DOHH2 (cell line): ENCODE data around the gene ODF2L.
"Not testable (repeated sequence)": the region's sequence is repeated elsewhere in the genome, so short reads cannot be mapped to it uniquely, and the experiment has no call there.

Source experiments
- H3F3A ChIP-seq: fragments of 200-600 bp; sonication (generic), shearing (Covaris generic); 2 replicates; pipeline ENCODE4 v1.6.0; 2016; ENCODE audit warnings: antibody characterized with exemption, mild to moderate bottlenecking; ENCODE audit not compliant: control insufficient read depth, insufficient read depth
- H3K27ac ChIP-seq: fragments of 200-600 bp; sonication (generic); 2 replicates; pipeline ENCODE4 v1.5.1; 2014; ENCODE audit warnings: low read depth, mild to moderate bottlenecking, low read length, moderate library complexity
- H3K27me3 ChIP-seq: fragments of 200-600 bp; sonication (generic); 2 replicates; pipeline ENCODE4 v1.6.1; 2014; ENCODE audit warnings: mild to moderate bottlenecking, low read length, mixed read lengths; ENCODE audit not compliant: control insufficient read depth
- H3K36me3 ChIP-seq: fragments of 200-600 bp; sonication (generic); 2 replicates; pipeline ENCODE4 v1.6.1; 2014; ENCODE audit warnings: mild to moderate bottlenecking, low read length, moderate library complexity, mixed read lengths; ENCODE audit not compliant: control insufficient read depth
- H3K4me1 ChIP-seq: fragments of 200-600 bp; sonication (generic); 2 replicates; pipeline ENCODE4 v1.6.1; 2014; ENCODE audit warnings: mild to moderate bottlenecking, low read length, mixed read lengths; ENCODE audit not compliant: control insufficient read depth
- H3K4me2 ChIP-seq: fragments of 200-600 bp; sonication (generic); 2 replicates; pipeline ENCODE4 v1.6.0; 2014; ENCODE audit warnings: mild to moderate bottlenecking, low read length, moderate library complexity
- H3K4me3 ChIP-seq: fragments of 200-600 bp; sonication (generic); 2 replicates; pipeline ENCODE4 v1.5.1; 2014; ENCODE audit warnings: mild to moderate bottlenecking, low read length, mixed read lengths
- H3K79me2 ChIP-seq: fragments of 200-600 bp; sonication (generic); 2 replicates; pipeline ENCODE4 v1.6.1; 2014; ENCODE audit warnings: mild to moderate bottlenecking, low read length, mixed read lengths; ENCODE audit not compliant: control insufficient read depth
- H3K9me2 ChIP-seq: fragments of 200-600 bp; sonication (generic); replicated peaks from 2 replicates; pipeline ENCODE4 v1.6.1; 2014; ENCODE audit warnings: mild to moderate bottlenecking, low read length, mixed read lengths; ENCODE audit not compliant: control insufficient read depth
- H3K9me3 ChIP-seq: fragments of 200-600 bp; sonication (generic); 2 replicates; pipeline ENCODE4 v1.6.1; 2014; ENCODE audit warnings: antibody characterized with exemption, low read length, mixed read lengths; ENCODE audit not compliant: control insufficient read depth, insufficient read depth
- H4K20me1 ChIP-seq: fragments of 200-600 bp; sonication (generic); 2 replicates; pipeline ENCODE4 v1.6.0; 2014; ENCODE audit warnings: low read depth, mild to moderate bottlenecking, antibody characterized with exemption, low read length, moderate library complexity; ENCODE audit not compliant: control insufficient read depth, insufficient read depth
- EZH2phosphoT487 ChIP-seq: fragments of 200-600 bp; sonication (generic); IDR thresholded peaks from 2 replicates; pipeline ENCODE4 v1.6.1; 2017; ENCODE audit warnings: borderline replicate concordance, mild to moderate bottlenecking, antibody characterized with exemption, low read length, moderate library complexity, mixed read lengths
- TF ChIP-seq, protein P1 (sequence below): fragments of 200-600 bp; sonication (generic); IDR thresholded peaks from one replicate; pipeline ENCODE4 v1.5.1; 2014; ENCODE audit warnings: antibody characterized with exemption, mild to moderate bottlenecking, low read depth, low read length; ENCODE audit not compliant: poor library complexity, severe bottlenecking

ODF2L gene

DNA sequence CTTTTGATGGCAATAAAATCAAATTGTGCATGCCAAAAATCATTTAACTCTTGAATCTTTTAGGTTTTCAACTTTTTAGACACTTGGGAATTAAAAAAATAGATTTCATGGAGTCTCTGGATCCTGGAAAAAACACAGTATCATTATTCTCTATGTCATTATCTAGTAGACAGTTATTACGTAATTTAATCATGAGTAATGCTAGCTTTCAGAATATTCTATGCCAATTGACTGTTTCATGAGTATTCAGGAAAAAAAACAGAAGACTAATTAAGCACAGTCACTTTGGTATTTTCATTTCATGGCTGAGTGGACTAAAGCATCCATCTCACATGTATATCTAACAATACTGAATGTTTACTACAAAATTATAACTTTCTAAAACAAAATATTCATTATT is 44.0 kb downstream of the ODF2L start:
- H3K36me3 ChIP-seq = no peaks in the 10 kb centered on the region
- no peak for TF ChIP-seq EZH2phosphoT487
- TF ChIP-seq, protein P1, sequence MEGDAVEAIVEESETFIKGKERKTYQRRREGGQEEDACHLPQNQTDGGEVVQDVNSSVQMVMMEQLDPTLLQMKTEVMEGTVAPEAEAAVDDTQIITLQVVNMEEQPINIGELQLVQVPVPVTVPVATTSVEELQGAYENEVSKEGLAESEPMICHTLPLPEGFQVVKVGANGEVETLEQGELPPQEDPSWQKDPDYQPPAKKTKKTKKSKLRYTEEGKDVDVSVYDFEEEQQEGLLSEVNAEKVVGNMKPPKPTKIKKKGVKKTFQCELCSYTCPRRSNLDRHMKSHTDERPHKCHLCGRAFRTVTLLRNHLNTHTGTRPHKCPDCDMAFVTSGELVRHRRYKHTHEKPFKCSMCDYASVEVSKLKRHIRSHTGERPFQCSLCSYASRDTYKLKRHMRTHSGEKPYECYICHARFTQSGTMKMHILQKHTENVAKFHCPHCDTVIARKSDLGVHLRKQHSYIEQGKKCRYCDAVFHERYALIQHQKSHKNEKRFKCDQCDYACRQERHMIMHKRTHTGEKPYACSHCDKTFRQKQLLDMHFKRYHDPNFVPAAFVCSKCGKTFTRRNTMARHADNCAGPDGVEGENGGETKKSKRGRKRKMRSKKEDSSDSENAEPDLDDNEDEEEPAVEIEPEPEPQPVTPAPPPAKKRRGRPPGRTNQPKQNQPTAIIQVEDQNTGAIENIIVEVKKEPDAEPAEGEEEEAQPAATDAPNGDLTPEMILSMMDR = no peak

DNA sequence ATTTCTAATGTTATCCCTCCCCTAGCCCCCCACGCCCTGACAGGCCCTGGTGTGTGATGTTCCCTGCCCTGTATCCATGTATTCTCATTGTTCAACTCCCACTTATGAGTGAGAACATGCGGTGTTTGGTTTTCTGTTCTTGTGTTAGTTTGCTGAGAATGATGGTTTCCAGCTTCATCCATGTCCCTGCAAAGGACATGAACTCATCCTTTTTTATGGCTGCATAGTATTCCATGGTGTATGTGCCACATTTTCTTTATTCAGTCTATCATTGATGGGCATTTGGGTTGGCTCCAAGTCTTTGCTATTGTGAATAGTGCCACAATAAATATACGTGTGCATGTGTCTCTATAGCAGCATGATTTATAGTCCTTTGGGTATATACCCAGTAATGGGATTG is 45.9 kb downstream of the ODF2L start:
- not testable (repeated sequence) for H3K4me2 ChIP-seq, H3K27me3 ChIP-seq, H3K79me2 ChIP-seq, H4K20me1 ChIP-seq, H3K27ac ChIP-seq, H3K36me3 ChIP-seq, H3K4me1 ChIP-seq, H3F3A ChIP-seq, H3K4me3 ChIP-seq, H3K9me3 ChIP-seq, H3K9me2 ChIP-seq

More for the DNA sequence above, 44.0 kb downstream of the ODF2L start:
- no peaks in the 10 kb centered on the region for H3K9me2 ChIP-seq
- no peak overlapping the region for H3K4me3 ChIP-seq
- no peaks in the 10 kb centered on the region for H4K20me1 ChIP-seq
- no peaks in the 10 kb centered on the region for H3K4me1 ChIP-seq
- H3K79me2 ChIP-seq = no peaks in the 10 kb centered on the region
- H3K4me2 ChIP-seq = no peak overlapping the region
- no peaks in the 10 kb centered on the region for H3K27me3 ChIP-seq
- no peaks in the 10 kb centered on the region for H3F3A ChIP-seq
- no peaks in the 10 kb centered on the region for H3K9me3 ChIP-seq
- H3K27ac ChIP-seq = no peak overlapping the region

DNA sequence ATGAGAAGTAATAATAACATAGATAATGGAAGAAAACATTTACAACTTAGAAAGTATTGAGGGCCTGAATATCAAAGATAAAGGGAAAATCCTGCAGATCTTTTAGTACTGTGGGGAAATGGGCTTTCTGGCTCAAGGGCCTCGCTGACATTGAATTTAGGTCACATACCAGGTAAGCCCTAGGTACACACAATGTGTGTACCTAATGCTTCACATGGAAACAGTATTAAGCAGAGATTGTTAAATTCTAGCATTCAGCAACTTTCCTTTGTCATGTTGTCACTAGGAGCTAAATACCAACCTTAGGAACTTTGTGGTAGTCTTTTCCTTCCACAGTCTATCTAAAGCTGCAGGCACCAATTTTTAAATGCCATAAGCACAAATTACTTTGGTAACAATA is 49.7 kb downstream of the ODF2L start:
- Histone ChIP-seq H3F3A (no peaks in the 10 kb centered on the region), H3K27ac (no peak overlapping the region), H4K20me1 (no peaks in the 10 kb centered on the region), H3K79me2 (no peaks in the 10 kb centered on the region), H3K4me3 (no peak overlapping the region), H3K36me3 (no peaks in the 10 kb centered on the region), H3K27me3 (no peaks in the 10 kb centered on the region), H3K4me1 (no peaks in the 10 kb centered on the region), H3K9me2 (no peaks in the 10 kb centered on the region), H3K9me3 (no peaks in the 10 kb centered on the region), H3K4me2 (no peak overlapping the region)
- TF ChIP-seq EZH2phosphoT487 = no peak
- TF ChIP-seq, protein P1 = no peak

DNA sequence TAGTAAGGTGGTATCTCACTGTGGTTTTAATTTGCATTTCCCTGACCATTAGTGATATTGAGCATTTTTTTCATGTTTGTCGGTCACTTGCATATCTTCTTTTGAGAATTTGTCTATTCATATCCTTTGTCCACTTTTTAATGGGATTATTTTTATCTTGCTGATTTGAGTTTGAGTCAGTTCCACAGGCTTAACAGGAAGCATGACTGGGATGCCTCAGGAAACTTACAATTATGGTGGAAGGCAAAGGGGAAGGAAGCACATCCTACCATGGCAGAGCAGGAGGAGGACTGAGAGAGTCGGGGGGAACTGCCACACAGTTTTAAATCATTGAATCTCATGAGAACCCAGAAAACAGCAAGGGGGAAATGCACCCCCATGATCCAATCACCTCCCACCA is 51.1 kb downstream of the ODF2L start:
- no peaks in the 10 kb centered on the region for H3K36me3 ChIP-seq
- H3K4me1 ChIP-seq = no peaks in the 10 kb centered on the region
- H4K20me1 ChIP-seq = no peaks in the 10 kb centered on the region
- no peak overlapping the region for H3K4me3 ChIP-seq
- H3K27ac ChIP-seq = no peak overlapping the region
- H3F3A ChIP-seq = no peaks in the 10 kb centered on the region
- no peaks in the 10 kb centered on the region for H3K9me2 ChIP-seq
- H3K27me3 ChIP-seq = no peaks in the 10 kb centered on the region
- no peak overlapping the region for H3K4me2 ChIP-seq
- no peaks in the 10 kb centered on the region for H3K9me3 ChIP-seq
- H3K79me2 ChIP-seq = no peaks in the 10 kb centered on the region
- TF ChIP-seq, protein P1 = no peak
- no peak for TF ChIP-seq EZH2phosphoT487
